Measurements from ENCODE around the gene SNTG2.
"Not testable (repeated sequence)": the region's sequence is repeated elsewhere in the genome, so short reads cannot be mapped to it uniquely, and the experiment has no call there.

Gene SNTG2

GRCh38 chr2:1402064-1402463 is 451.4 kb downstream of the SNTG2 start:
- DNase-seq (ENCODE audit: extremely low read depth in 1 of 2, low read depth in 1 of 2): no peak

DNA sequence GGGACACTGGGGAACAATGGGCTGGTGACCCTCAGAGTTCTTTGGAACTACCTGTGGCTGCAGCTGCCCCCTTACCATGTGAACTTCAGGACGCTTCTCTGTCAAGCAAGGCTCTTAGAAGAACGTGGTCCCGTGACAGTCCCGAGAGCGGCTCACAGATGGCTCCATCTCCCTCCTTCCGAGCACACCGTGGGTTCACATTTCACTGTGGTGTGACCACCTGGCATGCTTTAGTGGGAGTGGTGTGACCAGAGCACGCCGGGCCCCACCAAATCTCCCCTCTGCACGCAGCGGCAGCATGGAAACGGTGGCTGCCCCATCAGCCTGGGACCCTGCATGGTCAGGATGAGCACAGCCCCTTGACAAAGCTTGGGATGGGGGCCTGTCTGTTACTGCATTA is 452.9 kb downstream of the SNTG2 start:
- no peak for DNase-seq (ENCODE audit: extremely low read depth in 1 of 2, low read depth in 1 of 2)

DNA sequence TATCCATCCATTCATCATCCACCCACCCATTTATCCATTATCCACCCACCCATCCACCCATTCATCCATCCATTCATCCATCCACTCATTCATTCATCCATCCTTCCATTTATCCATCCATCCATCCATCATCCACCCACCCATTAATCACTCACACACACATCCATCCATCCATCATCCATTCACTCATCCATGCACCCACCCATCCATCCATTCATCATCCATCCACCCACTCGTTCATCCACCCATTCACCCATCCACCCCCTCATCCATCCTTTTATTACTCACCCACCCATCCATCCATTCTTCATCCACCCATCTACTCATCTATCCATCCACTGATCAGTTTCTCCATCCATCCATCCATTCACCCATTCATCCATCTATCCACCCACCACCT is 454.5 kb downstream of the SNTG2 start:
- DNase-seq (ENCODE audit: extremely low read depth in 1 of 2, low read depth in 1 of 2): no peak

DNA sequence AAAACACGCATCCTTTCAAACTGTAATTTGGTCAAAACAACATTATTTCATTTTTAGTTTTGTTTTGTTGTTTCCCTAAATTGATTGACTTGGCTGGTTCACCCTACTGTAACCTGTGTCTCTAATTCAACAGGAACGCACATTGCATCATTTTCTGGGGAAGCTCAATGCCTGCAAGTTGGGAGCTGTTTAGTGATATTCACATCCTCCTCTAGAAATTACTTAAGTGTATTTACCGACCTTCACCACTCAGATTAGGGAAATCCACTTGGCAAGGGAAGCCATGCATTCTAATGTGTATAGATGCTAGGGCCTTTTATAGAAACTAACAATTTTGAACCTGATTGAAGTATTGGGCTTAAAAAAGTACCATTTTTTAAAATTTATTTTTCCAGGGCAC is 455.3 kb downstream of the SNTG2 start:
- no peak for DNase-seq (ENCODE audit: extremely low read depth in 1 of 2, low read depth in 1 of 2)

DNA sequence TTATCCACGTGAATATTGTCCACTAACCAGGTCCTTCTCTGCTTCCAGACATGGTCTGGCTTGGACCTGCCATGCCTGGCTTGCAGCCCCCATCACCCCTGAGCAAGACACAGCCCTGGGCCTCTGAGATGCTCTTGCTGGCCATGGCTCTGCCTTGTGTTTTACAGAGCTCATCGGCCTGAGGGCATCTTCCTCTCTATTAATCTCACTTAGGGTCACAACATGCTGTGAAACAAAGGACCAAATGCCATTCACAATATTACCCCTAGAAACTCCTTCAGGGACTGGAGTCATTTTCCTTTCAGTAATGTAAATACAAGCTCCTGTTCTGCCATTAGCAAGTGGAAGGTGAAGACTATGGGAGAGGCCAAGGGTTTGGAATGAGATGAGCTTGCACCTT is 455.8 kb downstream of the SNTG2 start:
- DNase-seq (ENCODE audit: extremely low read depth in 1 of 2, low read depth in 1 of 2): no peak

- no peak for DNase-seq (ENCODE audit: extremely low read depth in 1 of 2, low read depth in 1 of 2)
These were observed 457.5 kb downstream of the SNTG2 start for GRCh38 chr2:1407950-1408675.

- DNase-seq (ENCODE audit: extremely low read depth in 1 of 2, low read depth in 1 of 2): no peak
These were observed 462.6 kb downstream of the SNTG2 start, which contains the start of gene TPO for GRCh38 chr2:1413156-1413710. TSS of gene TPO (plus strand) at chr2:1413463. CDS start at chr2:1414409, 946 bp downstream.

- DNase-seq (ENCODE audit: extremely low read depth in 1 of 2, low read depth in 1 of 2): no peak
These were observed 463.5 kb downstream of the SNTG2 start for GRCh38 chr2:1414121-1414520.

DNA sequence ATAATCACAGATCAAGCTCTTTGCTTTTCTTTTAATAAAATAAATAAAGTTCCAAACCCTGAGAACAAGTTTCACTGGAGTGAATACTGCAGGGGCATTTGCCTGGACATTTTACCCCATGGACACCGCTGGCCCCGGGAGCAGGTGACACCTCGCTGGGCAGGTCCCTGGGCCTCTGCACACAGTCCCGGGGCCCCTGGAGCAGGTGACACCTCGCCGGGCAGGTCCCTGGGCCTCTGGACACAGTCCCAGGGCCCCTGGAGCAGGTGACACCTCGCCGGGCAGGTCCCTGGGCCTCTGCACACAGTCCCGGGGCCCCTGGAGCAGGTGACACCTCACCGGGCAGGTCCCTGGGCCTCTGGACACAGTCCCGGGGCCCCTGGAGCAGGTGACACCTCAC is 464.3 kb downstream of the SNTG2 start:
- not testable (repeated sequence) for DNase-seq (ENCODE audit: extremely low read depth in 1 of 2, low read depth in 1 of 2)

GRCh38 chr2:1415501-1415900 is 464.9 kb downstream of the SNTG2 start:
- DNase-seq (ENCODE audit: extremely low read depth in 1 of 2, low read depth in 1 of 2): no peak
